Tibial nerve (tissue), 4 donors: ENCODE measurements around the gene MYO1B. TPM values are rescaled to one million over a fixed set of nuclear protein-coding genes. Genes with fewer than 3 reads are reported as not detected.

Source experiments
- DNase-seq, 2 donors: peaks; one replicate each; pipeline ENCODE4 v3.0.0-alpha.2; 2019; ENCODE audit warnings: low spot score in 2 of 2
- H3K27ac ChIP-seq, 4 donors: fragments of 200-600 bp; sonication (generic) in 3 of 4; one replicate each; pipeline ENCODE4 v1.5.1; 2017 to 2019; ENCODE audit warnings: mild to moderate bottlenecking in 1 of 4
- H3K27me3 ChIP-seq, 2 donors: fragments of 200-600 bp; sonication (generic) in 1 of 2; one replicate each; pipeline versions ENCODE4 v1.5.1 to v1.6.0; 2017 to 2019
- H3K36me3 ChIP-seq, 3 donors: fragments of 200-600 bp; sonication (generic); one replicate each; pipeline ENCODE4 v1.5.1; 2018 to 2019
- H3K4me1 ChIP-seq, 4 donors: fragments of 200-600 bp; sonication (generic) in 3 of 4; one replicate each; pipeline ENCODE4 v1.5.1; 2017 to 2019
- H3K4me3 ChIP-seq, 4 donors: fragments of 200-600 bp; sonication (generic) in 3 of 4; one replicate each; pipeline ENCODE4 v1.5.1; 2017 to 2019; ENCODE audit warnings: mild to moderate bottlenecking in 1 of 4, moderate library complexity in 1 of 4
- H3K9me3 ChIP-seq, 4 donors: fragments of 200-600 bp; sonication (generic) in 3 of 4; one replicate each; pipeline ENCODE4 v1.5.1; 2017 to 2019
- EP300 ChIP-seq, 2 donors: sonication (generic); formaldehyde crosslinking; IDR thresholded peaks; one replicate each; pipeline ENCODE4 v1.6.1; 2017; ENCODE audit warnings: antibody characterized with exemption in 2 of 2, mild to moderate bottlenecking in 1 of 2
- POLR2A ChIP-seq, 2 donors: fragments of 450-650 bp; IDR thresholded peaks; one replicate each; pipeline ENCODE4 v1.6.1; 2017; ENCODE audit warnings: antibody characterized with exemption in 2 of 2, mild to moderate bottlenecking in 2 of 2, moderate library complexity in 2 of 2
- WGBS, 2 donors: methylation state at CpG; one replicate each; pipeline ENCODE4 v1.1.5; 2018; 5-methylcytosine and 5-hydroxymethylcytosine counted together
- total RNA-seq, 4 donors: library from RNA; depleted of rRNA; stranded (reverse); fragments of >200 nt; gene quantifications; one replicate each; pipeline ENCODE4 v1.1.0, GENCODE V29; 2016
- TF ChIP-seq, protein P1 (sequence below), 5 experiments: fragments of 200-600 bp in 3 of 5; fragments of 450-650 bp in 2 of 5; sonication (generic) in 3 of 5; IDR thresholded peaks; one replicate each; pipeline ENCODE4 v1.5.1; 2016 to 2019; ENCODE audit warnings: antibody characterized with exemption in 5 of 5, mild to moderate bottlenecking in 3 of 5, moderate library complexity in 2 of 5

Gene MYO1B
- total RNA-seq, 4 donors from 2014 or later, result 27.9 to 44.4 (median 36.8) TPM

- no peak overlapping the region for H3K4me3 ChIP-seq
- no peaks in the 10 kb centered on the region for H3K27me3 ChIP-seq
- H3K36me3 ChIP-seq, result no peaks in the 10 kb centered on the region
- peaks cover 0 to 29% (median 19%) of the 10 kb centered on the region in 4 donors for H3K4me1 ChIP-seq
- no peaks in the 10 kb centered on the region for H3K9me3 ChIP-seq
- H3K27ac ChIP-seq, result no peak overlapping the region
- TF ChIP-seq EP300 (IDR thresholded peaks at IDR 0.05), result no peak
- TF ChIP-seq, protein P1, sequence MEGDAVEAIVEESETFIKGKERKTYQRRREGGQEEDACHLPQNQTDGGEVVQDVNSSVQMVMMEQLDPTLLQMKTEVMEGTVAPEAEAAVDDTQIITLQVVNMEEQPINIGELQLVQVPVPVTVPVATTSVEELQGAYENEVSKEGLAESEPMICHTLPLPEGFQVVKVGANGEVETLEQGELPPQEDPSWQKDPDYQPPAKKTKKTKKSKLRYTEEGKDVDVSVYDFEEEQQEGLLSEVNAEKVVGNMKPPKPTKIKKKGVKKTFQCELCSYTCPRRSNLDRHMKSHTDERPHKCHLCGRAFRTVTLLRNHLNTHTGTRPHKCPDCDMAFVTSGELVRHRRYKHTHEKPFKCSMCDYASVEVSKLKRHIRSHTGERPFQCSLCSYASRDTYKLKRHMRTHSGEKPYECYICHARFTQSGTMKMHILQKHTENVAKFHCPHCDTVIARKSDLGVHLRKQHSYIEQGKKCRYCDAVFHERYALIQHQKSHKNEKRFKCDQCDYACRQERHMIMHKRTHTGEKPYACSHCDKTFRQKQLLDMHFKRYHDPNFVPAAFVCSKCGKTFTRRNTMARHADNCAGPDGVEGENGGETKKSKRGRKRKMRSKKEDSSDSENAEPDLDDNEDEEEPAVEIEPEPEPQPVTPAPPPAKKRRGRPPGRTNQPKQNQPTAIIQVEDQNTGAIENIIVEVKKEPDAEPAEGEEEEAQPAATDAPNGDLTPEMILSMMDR (IDR thresholded peaks at IDR 0.05), result no peak
- TF ChIP-seq POLR2A (IDR thresholded peaks at IDR 0.05), result no peak
- no peak for DNase-seq
- 94 to 96% methylated on average over 1 of the region's 1 CpG for WGBS, 2 donors
These were observed 75.7 kb downstream of the MYO1B start for GRCh38 chr2:191320881-191321280.

DNA sequence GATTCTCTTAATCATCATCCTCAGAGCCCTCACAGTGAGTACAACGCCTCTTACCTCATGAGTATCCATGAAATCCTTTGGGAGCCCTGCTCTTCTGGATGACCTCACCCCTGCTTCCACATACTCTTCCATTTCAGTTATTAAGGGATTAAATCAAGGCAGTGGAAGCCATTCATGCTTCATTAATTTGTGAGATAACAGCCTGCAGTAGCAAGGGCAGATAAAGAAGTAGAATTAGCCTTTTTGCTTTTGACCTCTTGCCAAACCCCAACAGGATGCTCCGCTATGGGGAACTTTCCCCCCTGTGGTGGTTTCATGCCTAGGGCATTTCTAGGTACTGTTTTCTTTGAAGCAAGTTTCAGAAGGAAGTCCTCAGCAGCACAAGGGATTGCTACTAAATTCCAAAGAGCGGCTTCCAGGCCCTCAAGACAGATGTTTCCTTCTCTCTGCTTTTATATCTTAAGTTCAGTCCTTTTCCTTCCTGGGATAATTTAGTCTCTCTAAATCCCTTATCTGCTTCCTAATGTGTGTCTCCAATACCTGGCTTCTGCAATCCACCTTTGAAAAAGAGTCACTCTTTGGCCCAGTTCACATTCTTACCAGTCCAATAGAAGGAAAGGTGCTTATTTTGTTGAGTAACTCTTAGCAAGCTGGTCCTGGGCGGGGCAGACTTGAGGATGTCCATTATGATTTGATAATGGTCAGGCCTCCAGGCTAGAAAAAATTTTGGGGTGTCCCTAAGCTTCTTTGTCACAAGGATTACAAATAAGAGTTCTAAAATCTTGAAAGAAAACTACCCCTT is 76.9 kb downstream of the MYO1B start:
- Histone ChIP-seq H3K27ac (peak overlapping the region in 1 of 4 donors; percentile 29), H3K27me3 (no peaks in the 10 kb centered on the region), H3K9me3 (no peaks in the 10 kb centered on the region), H3K36me3 (no peaks in the 10 kb centered on the region), H3K4me3 (no peak overlapping the region), H3K4me1 (peaks cover 0 to 29% (median 19%) of the 10 kb centered on the region in 4 donors)
- 63 to 69% methylated on average over 4 of the region's 4 CpGs for WGBS, 2 donors
- TF ChIP-seq EP300 (IDR thresholded peaks at IDR 0.05), result no peak
- TF ChIP-seq POLR2A (IDR thresholded peaks at IDR 0.05), result no peak
- TF ChIP-seq, protein P1 (IDR thresholded peaks at IDR 0.05), result no peak
- DNase-seq, result no peak

GRCh38 chr2:191322828-191323506 is 77.8 kb downstream of the MYO1B start:
- no peak for DNase-seq
- 65 to 68% methylated on average over 2 of the region's 2 CpGs for WGBS, 2 donors
- Histone ChIP-seq H3K4me3 (no peak overlapping the region), H3K9me3 (no peaks in the 10 kb centered on the region), H3K36me3 (no peaks in the 10 kb centered on the region), H3K27me3 (no peaks in the 10 kb centered on the region), H3K27ac (peak overlapping the region in 1 of 4 donors; percentile 18), H3K4me1 (peaks cover 0 to 25% (median 16%) of the 10 kb centered on the region in 4 donors)
- TF ChIP-seq POLR2A (IDR thresholded peaks at IDR 0.05) (no peak), EP300 (IDR thresholded peaks at IDR 0.05) (no peak)
- TF ChIP-seq, protein P1 (IDR thresholded peaks at IDR 0.05), result no peak

DNA sequence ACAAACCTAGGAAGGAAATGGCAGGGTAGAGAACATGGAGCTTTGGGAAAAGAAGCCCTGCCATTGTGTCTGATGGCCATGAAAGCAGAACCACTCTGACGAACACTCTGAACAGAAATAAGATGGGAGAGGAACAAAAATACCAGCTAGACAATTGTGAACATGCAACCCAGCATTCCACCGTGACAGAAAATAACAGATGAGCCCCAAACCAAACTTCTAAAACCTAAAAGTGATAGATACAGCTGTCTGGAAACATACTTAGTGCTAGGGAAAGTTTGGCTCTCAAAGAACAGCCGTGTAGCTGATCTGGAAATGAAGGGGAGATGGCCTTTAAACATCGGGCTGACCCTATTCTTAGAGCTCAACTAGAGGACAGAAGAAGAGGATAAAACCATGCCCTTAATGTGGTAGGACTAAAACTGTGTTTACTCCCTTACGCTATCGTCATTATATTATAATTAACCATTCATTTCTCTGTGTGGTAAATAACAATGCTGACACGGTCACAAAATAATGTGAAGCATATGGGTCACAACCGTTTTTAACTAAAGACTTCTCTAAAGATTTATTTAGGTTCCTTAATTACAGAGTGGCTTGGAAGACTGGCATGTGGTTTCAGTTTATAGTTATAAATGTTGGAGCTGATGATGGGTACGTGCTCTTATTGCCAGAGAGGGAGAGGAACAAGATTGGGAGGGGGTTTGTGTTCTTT is 80.6 kb downstream of the MYO1B start:
- H3K4me1 ChIP-seq, result peaks cover 0 to 10% (median 3%) of the 10 kb centered on the region in 4 donors
- no peaks in the 10 kb centered on the region for H3K9me3 ChIP-seq
- H3K27me3 ChIP-seq, result no peaks in the 10 kb centered on the region
- H3K4me3 ChIP-seq, result no peak overlapping the region
- DNase-seq, result no peak
- TF ChIP-seq EP300 (IDR thresholded peaks at IDR 0.05) (no peak), POLR2A (IDR thresholded peaks at IDR 0.05) (no peak)
- TF ChIP-seq, protein P1 (IDR thresholded peaks at IDR 0.05), result no peak
- H3K27ac ChIP-seq, result no peak overlapping the region
- no peaks in the 10 kb centered on the region for H3K36me3 ChIP-seq
- WGBS, 2 donors, result 59 to 64% methylated on average over 9 of the region's 9 CpGs
